ENCODE results near the gene RGMA.

DNA sequence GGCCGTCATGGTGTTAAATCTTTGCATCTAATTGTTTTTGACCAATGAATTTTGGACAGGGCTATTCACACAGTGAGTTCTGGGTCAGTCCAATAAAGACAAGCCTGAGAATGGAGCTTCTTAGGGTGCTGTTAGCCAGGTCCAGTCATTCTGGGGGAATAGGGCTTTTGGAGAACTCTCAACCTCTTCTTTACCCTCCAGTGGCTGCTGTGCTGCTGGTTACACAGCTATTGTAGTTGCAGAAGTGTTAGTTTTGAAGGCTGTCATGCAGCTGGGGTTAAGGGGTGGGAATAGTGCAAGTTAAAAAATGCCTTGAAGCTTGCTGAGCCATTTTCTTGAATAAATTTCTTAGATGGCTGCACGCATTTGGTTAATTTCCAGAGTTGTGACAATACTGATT, 99.0 kb downstream of the RGMA start:
- TF ChIP-seq, protein P1, sequence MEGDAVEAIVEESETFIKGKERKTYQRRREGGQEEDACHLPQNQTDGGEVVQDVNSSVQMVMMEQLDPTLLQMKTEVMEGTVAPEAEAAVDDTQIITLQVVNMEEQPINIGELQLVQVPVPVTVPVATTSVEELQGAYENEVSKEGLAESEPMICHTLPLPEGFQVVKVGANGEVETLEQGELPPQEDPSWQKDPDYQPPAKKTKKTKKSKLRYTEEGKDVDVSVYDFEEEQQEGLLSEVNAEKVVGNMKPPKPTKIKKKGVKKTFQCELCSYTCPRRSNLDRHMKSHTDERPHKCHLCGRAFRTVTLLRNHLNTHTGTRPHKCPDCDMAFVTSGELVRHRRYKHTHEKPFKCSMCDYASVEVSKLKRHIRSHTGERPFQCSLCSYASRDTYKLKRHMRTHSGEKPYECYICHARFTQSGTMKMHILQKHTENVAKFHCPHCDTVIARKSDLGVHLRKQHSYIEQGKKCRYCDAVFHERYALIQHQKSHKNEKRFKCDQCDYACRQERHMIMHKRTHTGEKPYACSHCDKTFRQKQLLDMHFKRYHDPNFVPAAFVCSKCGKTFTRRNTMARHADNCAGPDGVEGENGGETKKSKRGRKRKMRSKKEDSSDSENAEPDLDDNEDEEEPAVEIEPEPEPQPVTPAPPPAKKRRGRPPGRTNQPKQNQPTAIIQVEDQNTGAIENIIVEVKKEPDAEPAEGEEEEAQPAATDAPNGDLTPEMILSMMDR (IDR thresholded peaks at IDR 0.05; ENCODE audit: poor library complexity, severe bottlenecking) = no peak
- no peak for TF ChIP-seq TAF1 (IDR thresholded peaks at IDR 0.05; ENCODE audit: low read depth)
- no peak for TF ChIP-seq MXI1 (conservative IDR thresholded peaks at IDR 0.05; ENCODE audit: poor library complexity, severe bottlenecking)
- TF ChIP-seq EZH2 (IDR thresholded peaks at IDR 0.05; ENCODE audit: borderline replicate concordance, insufficient read depth, low read length, poor library complexity, severe bottlenecking) = no peak
- no peak for TF ChIP-seq EP300 (conservative IDR thresholded peaks at IDR 0.05; ENCODE audit: poor library complexity, severe bottlenecking)
- TF ChIP-seq POLR2AphosphoS5 (IDR thresholded peaks at IDR 0.05) = no peak
- TF ChIP-seq SMC3 (conservative IDR thresholded peaks at IDR 0.05; ENCODE audit: poor library complexity) = no peak

Data from neural cell (in vitro differentiated cells).